ENCODE results near the gene ZNF547.
A peak's percentile ranks its signal among the peaks of the same experiment; 100 is the strongest.
"Not testable (repeated sequence)": the region's sequence is repeated elsewhere in the genome, so short reads cannot be mapped to it uniquely, and the experiment has no call there.

The ZNF547 gene

GRCh38 chr19:57362997-57363687 is at the start of gene ZNF547, which contains the start of gene TRAPPC2B:
ZNF547 (plus strand) TSS chr19:57363551; CDS start chr19:57368556, 5,005 bp downstream.
TRAPPC2B (plus strand) TSS chr19:57363551; CDS start chr19:57364834, 1,283 bp downstream.
- DNase-seq = peak; percentile 93 to 95

DNA sequence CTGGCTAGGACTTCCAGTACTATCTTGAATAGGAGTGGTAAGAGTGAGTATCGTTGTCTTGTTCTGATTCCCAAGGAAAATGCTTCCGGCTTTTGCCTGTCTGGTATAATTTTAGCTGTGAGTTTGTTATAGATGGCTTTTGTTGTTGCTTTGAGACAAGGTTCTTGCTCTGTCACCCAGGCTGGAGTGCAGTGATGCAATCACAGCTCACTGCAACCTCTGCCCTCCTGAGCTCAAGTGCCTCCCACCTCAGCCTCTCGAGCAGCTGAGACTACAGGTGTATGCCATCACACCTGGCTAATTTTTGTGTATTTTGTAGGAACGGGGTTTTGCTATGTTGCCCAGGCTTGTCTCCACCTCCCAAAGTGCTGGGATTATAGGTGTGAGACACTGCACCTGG is 49.2 kb upstream of the ZNF547 start:
- no peak for DNase-seq

- DNase-seq = no peak
These were observed 45.8 kb upstream of the ZNF547 start for GRCh38 chr19:57317503-57317902.

- DNase-seq = no peak
These were observed 43.5 kb upstream of the ZNF547 start for GRCh38 chr19:57319869-57320179.

DNA sequence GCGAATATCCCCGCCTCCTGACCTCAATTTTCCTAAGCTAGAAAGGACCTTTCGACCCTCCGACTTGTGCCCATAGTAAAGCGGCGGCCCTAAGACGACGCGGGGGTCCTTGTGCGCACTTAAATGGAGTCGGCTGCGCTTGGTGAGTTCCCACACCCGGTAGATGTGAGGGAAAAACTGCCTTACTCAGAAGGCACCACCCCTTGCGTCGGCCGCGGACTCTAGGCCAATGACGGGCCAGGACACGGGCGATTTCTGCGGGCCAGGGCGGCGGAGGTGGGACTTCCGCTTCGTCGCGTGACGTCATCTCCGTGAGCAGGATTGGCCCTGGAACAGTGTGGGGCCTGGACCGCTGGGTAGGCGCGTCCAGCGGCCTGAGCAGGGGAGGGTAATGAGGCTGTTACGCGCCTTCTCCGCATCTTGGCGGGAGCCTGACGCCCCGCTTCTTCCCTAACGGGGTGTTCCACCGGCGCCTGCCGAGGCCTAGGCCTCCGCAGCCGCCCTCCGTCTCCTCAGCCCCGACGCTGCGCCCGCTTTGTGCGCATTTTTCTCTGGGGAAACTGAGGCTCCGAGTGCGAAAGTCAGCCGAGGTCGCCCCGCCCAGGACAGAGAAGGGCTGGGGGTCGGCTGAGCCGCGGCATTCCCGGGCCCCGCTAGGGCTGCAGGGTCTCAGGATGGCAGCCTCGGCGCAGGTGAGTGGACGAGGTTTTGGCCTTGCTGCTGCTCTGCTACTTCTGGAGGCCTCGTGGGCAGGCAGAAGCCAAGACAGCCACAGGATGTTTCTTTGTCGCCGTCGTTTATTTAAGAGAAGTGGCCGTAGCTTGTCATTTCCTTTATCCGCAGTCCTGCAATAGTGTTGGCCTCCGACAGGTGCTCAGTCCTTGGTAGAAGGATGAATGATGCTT is 42.9 kb upstream of the ZNF547 start, which contains the start of gene ZNF543:
TSS of gene ZNF543 (plus strand) at position 293 of the 905 bp plus-strand sequence. CDS start at position 675, 382 bp downstream.
- DNase-seq = peak; percentile 87

GRCh38 chr19:57321116-57321515 is 42.2 kb upstream of the ZNF547 start:
- DNase-seq = no peak

DNA sequence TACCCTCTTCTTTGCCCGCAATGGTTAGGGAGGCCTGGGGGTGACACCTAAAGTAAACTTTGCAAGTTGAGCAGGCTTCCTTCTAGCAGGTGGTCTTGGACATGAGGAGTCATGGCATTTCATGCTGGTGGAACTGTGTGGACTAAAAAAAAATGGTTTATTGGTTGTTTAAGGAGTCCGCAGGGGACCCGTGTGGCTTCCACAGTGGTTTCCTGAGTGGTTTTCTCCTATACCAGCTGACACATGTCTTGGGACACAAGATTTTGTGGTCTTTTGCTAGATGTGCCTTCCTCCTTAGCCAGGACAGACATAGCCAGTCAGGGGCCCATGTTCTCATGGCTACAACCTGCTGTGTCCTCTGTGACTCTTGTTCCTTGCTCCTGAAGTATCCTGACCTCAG is 41.6 kb upstream of the ZNF547 start:
- DNase-seq = no peak

DNA sequence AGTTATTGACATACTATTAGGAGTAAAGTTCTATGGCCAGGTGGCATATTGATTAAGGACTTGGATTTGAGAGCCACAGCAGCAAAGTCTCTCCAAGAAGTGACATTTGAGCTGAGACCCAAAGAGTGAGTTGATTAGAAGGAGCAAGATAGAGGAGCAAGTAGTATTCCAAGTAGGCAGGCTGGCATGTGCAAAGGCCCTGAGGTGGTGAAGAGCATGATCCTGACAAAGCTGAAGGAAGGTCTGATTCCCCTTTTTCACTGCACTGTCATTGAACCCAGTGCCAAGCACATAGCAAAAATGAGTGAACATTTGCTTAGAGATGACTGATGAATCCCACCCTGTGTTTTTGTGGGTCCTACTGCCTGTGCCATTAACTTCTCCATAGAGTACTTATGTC is 38.4 kb upstream of the ZNF547 start:
- no peak for DNase-seq

DNA sequence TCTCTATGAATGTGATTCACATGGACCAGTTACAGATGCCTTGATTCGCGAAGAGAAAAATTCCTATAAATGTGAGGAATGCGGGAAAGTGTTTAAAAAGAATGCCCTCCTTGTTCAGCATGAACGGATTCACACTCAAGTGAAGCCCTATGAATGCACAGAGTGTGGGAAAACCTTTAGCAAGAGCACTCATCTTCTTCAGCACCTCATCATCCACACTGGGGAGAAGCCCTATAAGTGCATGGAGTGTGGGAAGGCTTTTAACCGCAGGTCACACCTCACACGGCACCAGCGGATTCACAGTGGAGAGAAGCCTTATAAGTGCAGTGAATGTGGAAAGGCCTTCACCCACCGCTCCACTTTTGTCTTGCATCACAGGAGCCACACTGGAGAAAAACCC is 35.4 kb upstream of the ZNF547 start:
- DNase-seq = no peak

GRCh38 chr19:57334191-57334590 is 29.2 kb upstream of the ZNF547 start:
- DNase-seq = no peak

DNA sequence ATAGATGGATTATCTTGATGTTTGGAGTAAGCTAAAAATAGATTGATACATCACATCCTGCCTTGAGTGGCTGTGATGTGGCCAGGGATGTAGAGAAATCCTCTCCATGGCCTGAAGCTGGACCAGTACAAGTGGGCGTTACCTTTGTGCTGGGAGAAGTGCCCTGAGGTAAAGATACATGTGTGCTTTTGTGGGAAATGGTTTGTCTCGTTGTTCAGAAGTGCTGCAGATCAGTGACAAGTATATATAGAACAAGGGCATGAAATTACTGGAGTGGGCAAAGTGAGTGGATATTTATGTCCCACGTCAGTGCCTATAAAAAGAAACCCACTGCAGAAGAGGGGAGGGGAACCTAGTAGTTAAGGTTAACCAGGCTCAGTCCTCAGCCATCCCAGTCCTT is 24.5 kb upstream of the ZNF547 start:
- DNase-seq = no peak

- no peak for DNase-seq
These were observed 20.8 kb upstream of the ZNF547 start for GRCh38 chr19:57342582-57342981.

GRCh38 chr19:57348136-57348535 is 15.2 kb upstream of the ZNF547 start:
- DNase-seq = no peak

GRCh38 chr19:57350877-57351805 is 12.2 kb upstream of the ZNF547 start, which contains the start of gene ZNF304:
ZNF304 (plus strand) TSS chr19:57351271; CDS start chr19:57351665, 394 bp downstream.
- DNase-seq = peak; percentile 57 to 89

DNA sequence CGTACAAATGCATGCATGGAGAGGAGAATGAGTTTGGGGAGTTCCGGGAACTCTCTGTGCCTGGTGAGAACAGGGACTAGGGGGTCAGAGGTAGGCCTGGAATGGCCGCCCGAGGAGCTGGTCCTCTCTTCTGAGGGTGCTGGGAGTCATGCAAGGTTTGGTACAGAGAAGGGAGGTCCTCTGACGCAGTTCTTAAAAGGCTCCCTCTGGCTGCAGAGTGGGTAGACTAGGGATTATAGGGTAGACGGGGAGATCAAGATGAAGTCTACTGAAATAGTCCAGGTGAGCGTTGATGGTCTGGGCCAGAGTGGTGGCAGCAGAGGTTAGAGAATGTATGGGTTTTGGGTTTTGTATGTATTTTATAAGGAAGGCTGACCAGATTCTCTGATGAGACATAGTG is 11.5 kb upstream of the ZNF547 start:
- DNase-seq = no peak

DNA sequence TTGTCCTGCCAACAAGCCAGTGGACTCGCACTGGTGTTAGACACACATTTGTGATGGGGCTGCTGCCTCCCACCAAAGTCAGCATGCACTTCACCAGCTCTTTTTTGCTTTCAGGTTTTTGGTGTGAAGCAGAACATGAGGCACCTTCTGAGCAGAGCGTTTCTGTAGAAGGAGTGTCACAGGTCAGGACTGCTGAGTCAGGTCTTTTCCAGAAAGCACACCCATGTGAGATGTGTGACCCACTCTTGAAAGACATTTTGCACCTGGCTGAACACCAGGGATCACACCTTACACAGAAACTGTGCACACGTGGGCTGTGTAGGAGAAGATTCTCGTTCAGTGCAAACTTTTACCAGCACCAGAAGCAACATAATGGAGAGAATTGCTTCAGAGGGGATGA is 7.4 kb upstream of the ZNF547 start:
- DNase-seq = no peak

DNA sequence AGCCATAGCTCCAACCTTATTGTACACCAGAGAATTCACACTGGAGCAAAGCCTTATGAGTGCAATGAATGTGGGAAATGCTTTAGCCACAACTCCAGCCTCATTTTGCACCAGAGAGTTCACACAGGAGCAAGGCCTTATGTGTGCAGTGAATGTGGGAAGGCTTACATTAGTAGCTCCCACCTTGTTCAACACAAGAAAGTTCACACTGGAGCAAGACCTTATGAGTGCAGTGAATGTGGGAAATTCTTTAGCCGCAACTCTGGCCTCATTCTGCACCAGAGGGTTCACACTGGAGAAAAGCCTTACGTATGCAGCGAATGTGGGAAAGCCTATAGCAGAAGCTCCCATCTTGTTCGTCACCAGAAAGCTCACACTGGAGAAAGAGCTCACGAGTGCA is 5.9 kb upstream of the ZNF547 start:
- DNase-seq = no peak

- no peak for DNase-seq
These were observed 4.1 kb upstream of the ZNF547 start for GRCh38 chr19:57359300-57359699.

GRCh38 chr19:57362419-57362818 is 932 bp upstream of the ZNF547 start:
- no peak for DNase-seq

DNA sequence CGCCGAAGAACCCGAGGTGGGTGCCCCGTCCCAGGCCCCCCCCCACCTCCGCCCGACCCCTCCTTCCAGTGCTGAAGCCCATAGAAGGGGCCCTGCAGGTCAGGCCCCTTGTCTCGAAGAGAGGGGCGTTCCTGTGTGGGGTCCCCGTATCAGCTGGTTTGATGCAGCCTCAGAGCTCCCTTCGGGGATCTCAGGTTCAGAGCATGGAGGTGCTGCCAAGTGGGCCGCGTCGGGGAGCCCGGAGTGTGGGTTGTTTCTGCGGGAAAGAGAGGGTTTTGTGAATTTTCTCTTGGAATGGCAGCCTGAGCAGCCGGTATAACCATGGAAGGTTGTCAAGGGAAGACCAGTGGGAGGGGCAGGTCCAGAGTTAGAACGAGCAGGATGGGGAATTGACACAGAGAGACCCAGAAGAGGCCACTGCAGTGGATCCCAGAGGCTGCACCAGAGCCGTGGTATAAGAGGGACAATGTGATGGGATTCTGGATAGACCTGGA is 384 bp downstream of the ZNF547 start:
- no peak for DNase-seq

DNA sequence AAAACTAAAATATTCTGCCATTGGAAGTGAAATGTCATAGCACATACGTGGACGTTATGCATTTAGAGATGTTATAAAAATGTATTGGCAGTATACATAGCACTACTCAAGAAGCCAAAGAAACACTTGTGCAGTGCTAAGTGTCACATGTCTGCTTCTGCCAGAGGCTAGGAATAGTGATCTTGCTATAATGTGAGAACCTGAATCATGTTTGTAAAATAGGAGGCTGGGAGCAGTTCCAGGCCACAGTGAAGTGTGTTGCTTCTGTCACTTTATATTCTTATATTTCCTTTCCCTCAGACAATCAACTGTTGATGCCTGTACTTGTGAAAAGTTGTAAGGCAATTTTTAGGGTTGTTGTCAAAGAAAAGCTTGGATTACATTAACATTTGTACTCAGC is 3.4 kb downstream of the ZNF547 start:
- DNase-seq = no peak

- DNase-seq = no peak
These were observed 10.8 kb downstream of the ZNF547 start for GRCh38 chr19:57374179-57374578.

DNA sequence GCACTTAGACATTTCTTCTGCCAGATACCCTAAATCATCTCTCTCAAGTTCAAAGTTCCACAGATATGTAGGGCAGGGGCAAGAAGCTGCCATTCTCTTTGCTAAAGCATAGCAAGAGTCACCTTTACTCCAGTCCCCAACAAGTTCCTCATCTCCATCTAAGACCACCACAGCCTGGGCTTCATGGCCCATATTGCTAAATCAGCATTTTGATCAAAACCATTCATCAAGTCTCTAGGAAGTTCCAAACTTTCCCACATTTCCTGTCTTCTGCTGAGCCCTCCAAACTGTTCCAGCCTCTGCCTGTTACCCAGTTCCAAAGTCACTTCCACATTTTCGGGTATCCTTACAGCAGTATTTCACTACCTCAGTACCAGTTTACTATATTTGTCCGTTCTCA is 11.3 kb downstream of the ZNF547 start:
- DNase-seq = not testable (repeated sequence)
